ENCODE measurements around the gene ATRAID.

- no peak for TF ChIP-seq CTCF (IDR thresholded peaks at IDR 0.05; ENCODE audit: insufficient read depth, low read length)
- TF ChIP-seq SPI1 (IDR thresholded peaks at IDR 0.05; ENCODE audit: borderline replicate concordance, low read depth) = no peak
- TF ChIP-seq POLR2AphosphoS5 (IDR thresholded peaks at IDR 0.05; ENCODE audit: low read depth) = no peak
- TF ChIP-seq REST (IDR thresholded peaks at IDR 0.05; ENCODE audit: insufficient replicate concordance, low read depth) = no peak
- no peak for TF ChIP-seq GABPA (IDR thresholded peaks at IDR 0.05; ENCODE audit: low read depth)
Measured at GRCh38 chr2:27203741-27204140, 8.1 kb upstream of the ATRAID start.
